Uterus (tissue), 2 donors: ENCODE results near the gene RPS15.

Experiments
- POLR2A ChIP-seq, 2 donors: fragments of 450-650 bp; IDR thresholded peaks; one replicate each; pipeline ENCODE4 v1.6.1; 2016; ENCODE audit warnings: antibody characterized with exemption in 2 of 2, mild to moderate bottlenecking in 1 of 2, moderate library complexity in 1 of 2
- TF ChIP-seq, protein P1 (sequence below), 4 experiments: fragments of 200-600 bp in 2 of 4; fragments of 450-650 bp in 2 of 4; sonication (generic) in 2 of 4; IDR thresholded peaks; one replicate each; pipeline ENCODE4 v1.5.1; 2016 to 2019; ENCODE audit warnings: antibody characterized with exemption in 4 of 4, mild to moderate bottlenecking in 2 of 4, moderate library complexity in 1 of 4

- no peak for TF ChIP-seq POLR2A (IDR thresholded peaks at IDR 0.05)
- TF ChIP-seq, protein P1, sequence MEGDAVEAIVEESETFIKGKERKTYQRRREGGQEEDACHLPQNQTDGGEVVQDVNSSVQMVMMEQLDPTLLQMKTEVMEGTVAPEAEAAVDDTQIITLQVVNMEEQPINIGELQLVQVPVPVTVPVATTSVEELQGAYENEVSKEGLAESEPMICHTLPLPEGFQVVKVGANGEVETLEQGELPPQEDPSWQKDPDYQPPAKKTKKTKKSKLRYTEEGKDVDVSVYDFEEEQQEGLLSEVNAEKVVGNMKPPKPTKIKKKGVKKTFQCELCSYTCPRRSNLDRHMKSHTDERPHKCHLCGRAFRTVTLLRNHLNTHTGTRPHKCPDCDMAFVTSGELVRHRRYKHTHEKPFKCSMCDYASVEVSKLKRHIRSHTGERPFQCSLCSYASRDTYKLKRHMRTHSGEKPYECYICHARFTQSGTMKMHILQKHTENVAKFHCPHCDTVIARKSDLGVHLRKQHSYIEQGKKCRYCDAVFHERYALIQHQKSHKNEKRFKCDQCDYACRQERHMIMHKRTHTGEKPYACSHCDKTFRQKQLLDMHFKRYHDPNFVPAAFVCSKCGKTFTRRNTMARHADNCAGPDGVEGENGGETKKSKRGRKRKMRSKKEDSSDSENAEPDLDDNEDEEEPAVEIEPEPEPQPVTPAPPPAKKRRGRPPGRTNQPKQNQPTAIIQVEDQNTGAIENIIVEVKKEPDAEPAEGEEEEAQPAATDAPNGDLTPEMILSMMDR (IDR thresholded peaks at IDR 0.05), result no peak
Observed at GRCh38 chr19:1468274-1468820, 30.2 kb downstream of the RPS15 start.
